Sciatic nerve (tissue), 2 donors: Measurements from ENCODE around the gene FARS2. TPM values are rescaled to one million over a fixed set of nuclear protein-coding genes. Genes with fewer than 3 reads are reported as not detected.

ENCODE experiments used
- ATAC-seq: fragments of 200-7000 bp; cut with Tn5 transposase; one replicate; pipeline ENCODE4 v1.9.1; 2020; ENCODE audit warnings: mild to moderate bottlenecking, moderate library complexity
- DNase-seq: peaks from one replicate; pipeline ENCODE4 v3.0.0-alpha.2; 2020; ENCODE audit warnings: low spot score
- intact Hi-C: fragments of 100-400 bp; cut with DNase I; formaldehyde crosslinking; loops from one replicate; pipeline ENCODE4 v1.14.2; 2022
- total RNA-seq: library from RNA; stranded (reverse); fragmentation: NEBNext Ultra II Directional; extraction: Animal tissue kit (Norgen Biotek cat#: 25700); gene quantifications from one replicate; pipeline ENCODE4 v1.2.1, GENCODE V29; 2021
- donor health status: DM: no; HTN: no; CAD: no.
- donor health status: DM: no; HTN: no; CAD: no.

FARS2 gene
- total RNA-seq, 1 donor from 2014 or later = 17.8 TPM

- DNase-seq (no peak), ATAC-seq (no peak)
Measured at GRCh38 chr6:5736016-5736738, 474.9 kb downstream of the FARS2 start.

GRCh38 chr6:5737460-5737859, 476.1 kb downstream of the FARS2 start:
- DNase-seq = no peak
- ATAC-seq = no peak
- intact Hi-C loops = no loop called here

More at GRCh38 chr6:5736016-5736738, 474.9 kb downstream of the FARS2 start:
- intact Hi-C loops = no loop called here

GRCh38 chr6:5738211-5738610, 476.9 kb downstream of the FARS2 start:
- ATAC-seq (no peak), DNase-seq (no peak)
- intact Hi-C loops = no loop called here

- no peak for ATAC-seq
- no peak for DNase-seq
- intact Hi-C loops = no loop called here
Measured at GRCh38 chr6:5744497-5744896, 483.2 kb downstream of the FARS2 start.

- intact Hi-C loops = no loop called here
- DNase-seq = no peak
- ATAC-seq = no peak
Measured at GRCh38 chr6:5745081-5745480, 483.8 kb downstream of the FARS2 start.

- intact Hi-C loops = no loop called here
- no peak for DNase-seq
- no peak for ATAC-seq
Measured at GRCh38 chr6:5746053-5746758, 484.9 kb downstream of the FARS2 start.

GRCh38 chr6:5746759-5747130, 485.4 kb downstream of the FARS2 start:
- no peak for DNase-seq
- ATAC-seq = no peak
- intact Hi-C loops = no loop called here

GRCh38 chr6:5747379-5747778, 486.1 kb downstream of the FARS2 start:
- ATAC-seq = no peak
- no peak for DNase-seq
- intact Hi-C loops = no loop called here

- DNase-seq (no peak), ATAC-seq (peak; percentile 15)
- intact Hi-C loops = no loop called here
Measured at GRCh38 chr6:5749016-5749650, 487.8 kb downstream of the FARS2 start.

- no peak for DNase-seq
- ATAC-seq = no peak
- intact Hi-C loops = no loop called here
Measured at GRCh38 chr6:5749651-5750215, 488.4 kb downstream of the FARS2 start.

- ATAC-seq (no peak), DNase-seq (no peak)
- intact Hi-C loops = no loop called here
Measured at GRCh38 chr6:5751525-5752390, 490.4 kb downstream of the FARS2 start.

- intact Hi-C loops = no loop called here
- no peak for DNase-seq
- ATAC-seq = no peak
Measured at GRCh38 chr6:5752391-5752680, 491.0 kb downstream of the FARS2 start.

- DNase-seq = no peak
- intact Hi-C loops = no loop called here
- no peak for ATAC-seq
Measured at GRCh38 chr6:5753209-5753608, 491.9 kb downstream of the FARS2 start.

GRCh38 chr6:5754904-5755303, 493.6 kb downstream of the FARS2 start:
- ATAC-seq = no peak
- DNase-seq = no peak
- intact Hi-C loops = no loop called here

GRCh38 chr6:5759571-5759970, 498.3 kb downstream of the FARS2 start:
- ATAC-seq (no peak), DNase-seq (no peak)

GRCh38 chr6:5761370-5761769, 500.1 kb downstream of the FARS2 start:
- ATAC-seq = peak; percentile 71
- DNase-seq = no peak
- intact Hi-C loops = no loop called here

More at GRCh38 chr6:5759571-5759970, 498.3 kb downstream of the FARS2 start:
- intact Hi-C loops = no loop called here

- intact Hi-C loops = no loop called here
- DNase-seq (no peak), ATAC-seq (peak; percentile 56)
Measured at GRCh38 chr6:5762561-5762968, 501.3 kb downstream of the FARS2 start.

- DNase-seq = no peak
- intact Hi-C loops = no loop called here
- no peak for ATAC-seq
Measured at GRCh38 chr6:5763407-5763806, 502.1 kb downstream of the FARS2 start.

- DNase-seq (no peak), ATAC-seq (peak; percentile 20)
- intact Hi-C loops = no loop called here
Measured at GRCh38 chr6:5763871-5764270, 502.6 kb downstream of the FARS2 start.
